Fibroblast of villous mesenchyme (primary cell): ENCODE data around the gene CELF2. TPM values are rescaled to one million over a fixed set of nuclear protein-coding genes. Genes with fewer than 3 reads are reported as not detected.

Source experiments
- DNase-seq: peaks from one replicate; pipeline ENCODE4 v3.0.0-alpha.2; 2010; ENCODE audit warnings: low read depth
- H3K4me3 ChIP-seq: 2 replicates; pipeline ENCODE4 v1.5.1; 2011; ENCODE audit warnings: low read depth, mild to moderate bottlenecking, low read length
- total RNA-seq: library from RNA; depleted of rRNA; stranded (reverse); fragments of >200 nt; gene quantifications from 2 replicates; pipeline ENCODE4 v1.2.3, GENCODE V29; 2012
- TF ChIP-seq, protein P1 (sequence below): IDR thresholded peaks from 2 replicates; pipeline ENCODE4 v1.5.1; 2012; ENCODE audit warnings: low read depth, mild to moderate bottlenecking, low read length; ENCODE audit not compliant: insufficient read depth

The CELF2 gene
- total RNA-seq, 1 donor, result 2.2 TPM

DNA sequence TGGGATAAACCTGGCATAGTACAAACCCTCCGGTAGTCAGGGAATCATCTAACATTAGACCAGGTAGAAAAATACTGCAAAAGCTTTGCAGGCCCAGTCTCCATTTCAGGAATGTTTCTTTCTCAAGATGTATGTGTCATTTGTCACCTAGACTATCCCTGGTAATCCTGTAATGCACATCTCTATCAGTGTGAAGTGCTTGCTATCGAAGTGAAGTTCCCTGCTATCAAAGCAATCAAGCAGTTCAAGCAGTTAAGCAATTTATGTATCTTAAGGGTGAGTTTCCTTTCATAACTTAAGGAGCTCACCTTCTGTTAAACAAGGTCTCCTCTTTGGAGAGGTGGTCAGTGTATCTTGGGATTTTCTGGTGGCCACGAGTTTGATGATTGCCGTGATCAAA, 47.2 kb downstream of the CELF2 start:
- TF ChIP-seq, protein P1, sequence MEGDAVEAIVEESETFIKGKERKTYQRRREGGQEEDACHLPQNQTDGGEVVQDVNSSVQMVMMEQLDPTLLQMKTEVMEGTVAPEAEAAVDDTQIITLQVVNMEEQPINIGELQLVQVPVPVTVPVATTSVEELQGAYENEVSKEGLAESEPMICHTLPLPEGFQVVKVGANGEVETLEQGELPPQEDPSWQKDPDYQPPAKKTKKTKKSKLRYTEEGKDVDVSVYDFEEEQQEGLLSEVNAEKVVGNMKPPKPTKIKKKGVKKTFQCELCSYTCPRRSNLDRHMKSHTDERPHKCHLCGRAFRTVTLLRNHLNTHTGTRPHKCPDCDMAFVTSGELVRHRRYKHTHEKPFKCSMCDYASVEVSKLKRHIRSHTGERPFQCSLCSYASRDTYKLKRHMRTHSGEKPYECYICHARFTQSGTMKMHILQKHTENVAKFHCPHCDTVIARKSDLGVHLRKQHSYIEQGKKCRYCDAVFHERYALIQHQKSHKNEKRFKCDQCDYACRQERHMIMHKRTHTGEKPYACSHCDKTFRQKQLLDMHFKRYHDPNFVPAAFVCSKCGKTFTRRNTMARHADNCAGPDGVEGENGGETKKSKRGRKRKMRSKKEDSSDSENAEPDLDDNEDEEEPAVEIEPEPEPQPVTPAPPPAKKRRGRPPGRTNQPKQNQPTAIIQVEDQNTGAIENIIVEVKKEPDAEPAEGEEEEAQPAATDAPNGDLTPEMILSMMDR, result no peak
- H3K4me3 ChIP-seq, result no peak overlapping the region
- DNase-seq, result no peak

DNA sequence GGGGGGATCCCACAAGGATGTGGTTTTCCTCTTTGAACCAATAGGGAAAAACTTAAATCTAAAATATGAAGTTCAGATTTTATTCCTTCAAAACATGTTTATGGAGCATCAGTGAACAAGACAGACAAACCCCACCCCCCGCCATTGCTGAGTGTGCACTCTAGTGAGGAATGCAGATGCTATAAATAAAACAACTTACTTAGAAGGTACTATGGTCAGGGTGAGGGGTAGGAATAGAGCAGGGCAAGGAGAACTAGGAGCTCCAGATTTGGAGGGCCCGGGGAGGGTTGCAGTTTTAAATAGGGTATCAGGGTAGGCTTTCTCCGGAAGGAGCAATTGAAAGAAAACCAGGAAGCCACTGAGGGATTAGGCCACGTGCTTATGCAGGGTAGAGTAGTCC, 47.9 kb downstream of the CELF2 start:
- H3K4me3 ChIP-seq, result no peak overlapping the region
- DNase-seq, result no peak
- TF ChIP-seq, protein P1, result no peak

DNA sequence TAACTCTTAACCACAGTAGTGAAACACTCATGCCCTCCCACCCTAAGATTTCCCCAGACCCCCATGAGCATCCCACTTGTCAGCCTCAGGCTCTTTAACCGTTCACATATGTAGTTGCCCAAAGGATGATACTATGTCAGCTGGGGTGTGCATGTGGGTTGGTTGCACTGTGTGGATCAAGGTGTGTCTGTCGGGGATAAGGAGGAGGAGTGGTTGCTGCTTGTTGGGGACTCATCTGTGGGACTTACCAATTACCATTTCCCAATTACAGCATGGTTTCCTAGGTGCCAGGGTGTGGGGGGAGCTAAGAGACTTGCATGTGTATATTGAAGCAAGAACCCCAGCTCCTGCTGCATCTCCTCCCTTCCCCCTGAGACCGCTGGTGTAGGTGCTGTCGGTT, 48.8 kb downstream of the CELF2 start:
- no peak for DNase-seq
- TF ChIP-seq, protein P1, result no peak
- no peak overlapping the region for H3K4me3 ChIP-seq

DNA sequence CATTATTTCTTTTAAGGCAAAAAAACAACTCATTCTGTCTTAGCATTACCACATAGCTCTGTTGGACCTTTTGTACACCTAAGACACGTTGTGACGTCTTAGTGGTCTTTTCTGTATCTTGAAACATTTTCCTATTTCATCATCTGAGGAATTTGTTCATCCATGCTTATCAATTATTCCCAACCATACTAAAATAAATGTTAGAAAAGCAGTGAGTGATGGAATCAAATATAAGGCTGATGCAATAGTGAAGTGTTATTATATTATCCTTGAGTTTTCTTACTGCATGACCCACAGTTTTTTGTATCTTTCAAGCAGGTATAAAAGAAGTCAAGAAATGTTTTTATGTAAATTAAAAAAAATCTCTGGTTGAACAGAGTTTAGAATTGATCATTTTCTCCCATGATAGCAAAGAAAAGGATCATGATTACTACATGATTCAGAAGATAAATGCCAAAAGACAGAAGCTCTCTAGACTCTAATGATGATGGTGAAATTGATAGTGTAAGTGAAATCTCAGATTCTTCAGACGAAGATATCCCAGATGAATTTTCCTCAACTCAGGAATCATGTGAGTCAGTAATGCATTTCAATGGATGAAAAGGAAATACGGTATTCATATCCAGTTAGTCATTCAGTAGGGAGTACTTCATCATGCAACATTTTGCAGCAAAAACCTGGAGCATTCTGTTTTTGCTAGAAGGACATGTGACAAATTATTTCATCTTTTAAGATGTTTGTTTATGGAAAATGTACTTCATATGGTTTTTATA, 51.4 kb downstream of the CELF2 start:
- TF ChIP-seq, protein P1, result no peak
- H3K4me3 ChIP-seq, result no peak overlapping the region
- no peak for DNase-seq

DNA sequence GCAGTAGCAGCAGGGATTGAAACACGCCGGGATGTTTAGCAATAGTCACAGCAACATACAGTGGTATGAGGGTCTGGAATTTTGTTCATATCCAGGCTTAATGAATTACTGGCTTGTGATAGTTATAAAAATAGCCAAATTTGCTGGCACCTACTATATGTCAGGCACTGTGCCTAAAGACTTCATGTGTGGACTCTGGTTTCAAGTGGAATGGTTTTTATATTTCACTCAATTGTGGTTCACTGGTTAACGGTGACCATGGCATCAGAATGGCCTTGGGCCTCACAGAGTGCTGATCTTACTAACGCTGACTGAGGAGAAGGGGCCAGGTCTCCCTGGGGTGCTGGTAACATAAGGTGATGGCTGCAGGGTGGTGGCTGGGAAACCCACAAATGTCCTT, 55.7 kb downstream of the CELF2 start:
- TF ChIP-seq, protein P1, result no peak
- no peak for DNase-seq
- H3K4me3 ChIP-seq, result no peak overlapping the region

DNA sequence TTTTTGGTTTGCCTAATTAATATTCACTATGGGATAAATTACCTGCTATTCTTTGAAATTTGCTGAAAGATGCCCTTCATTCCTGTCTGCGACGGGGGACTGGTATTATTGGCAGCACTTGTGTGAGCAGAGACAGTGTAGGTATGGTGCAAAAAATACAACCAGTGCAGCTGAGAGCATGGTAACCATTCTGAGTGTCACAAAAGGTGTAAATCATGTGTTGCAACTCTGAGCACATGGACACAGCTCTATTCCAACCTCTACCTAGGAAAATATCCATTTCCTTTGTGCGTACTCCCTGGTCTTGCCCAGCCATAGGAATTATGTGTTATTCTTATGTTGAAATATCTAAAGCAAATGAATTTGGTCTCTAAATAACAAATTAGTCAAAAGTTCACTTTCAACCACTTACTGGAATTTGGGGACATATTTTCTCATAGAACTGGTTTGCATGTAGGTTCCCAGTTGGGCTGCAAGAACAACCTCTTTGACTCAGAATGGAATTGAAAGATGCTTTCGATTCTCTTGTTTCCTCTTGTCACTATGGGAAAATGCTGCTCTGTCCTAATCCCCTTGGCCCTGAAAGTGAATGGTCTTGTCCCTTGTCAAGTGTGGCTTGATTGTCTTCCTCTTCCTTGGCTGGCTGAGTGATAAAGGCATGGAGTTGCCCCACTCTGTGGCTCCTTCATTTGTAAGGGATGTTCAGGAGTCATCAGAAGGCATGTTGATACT, 57.0 kb downstream of the CELF2 start:
- no peak overlapping the region for H3K4me3 ChIP-seq
- TF ChIP-seq, protein P1, result no peak
- DNase-seq, result no peak
